HG02798 (cell line): ENCODE measurements around the gene ECM1.

ENCODE experiments used
- ATAC-seq: cut with Tn5 transposase; IDR thresholded peaks from one replicate; pipeline ENCODE4 v1.9.1; 2021; ENCODE audit warnings: mild to moderate bottlenecking; ENCODE audit not compliant: unreplicated experiment, poor library complexity

ECM1 gene

DNA sequence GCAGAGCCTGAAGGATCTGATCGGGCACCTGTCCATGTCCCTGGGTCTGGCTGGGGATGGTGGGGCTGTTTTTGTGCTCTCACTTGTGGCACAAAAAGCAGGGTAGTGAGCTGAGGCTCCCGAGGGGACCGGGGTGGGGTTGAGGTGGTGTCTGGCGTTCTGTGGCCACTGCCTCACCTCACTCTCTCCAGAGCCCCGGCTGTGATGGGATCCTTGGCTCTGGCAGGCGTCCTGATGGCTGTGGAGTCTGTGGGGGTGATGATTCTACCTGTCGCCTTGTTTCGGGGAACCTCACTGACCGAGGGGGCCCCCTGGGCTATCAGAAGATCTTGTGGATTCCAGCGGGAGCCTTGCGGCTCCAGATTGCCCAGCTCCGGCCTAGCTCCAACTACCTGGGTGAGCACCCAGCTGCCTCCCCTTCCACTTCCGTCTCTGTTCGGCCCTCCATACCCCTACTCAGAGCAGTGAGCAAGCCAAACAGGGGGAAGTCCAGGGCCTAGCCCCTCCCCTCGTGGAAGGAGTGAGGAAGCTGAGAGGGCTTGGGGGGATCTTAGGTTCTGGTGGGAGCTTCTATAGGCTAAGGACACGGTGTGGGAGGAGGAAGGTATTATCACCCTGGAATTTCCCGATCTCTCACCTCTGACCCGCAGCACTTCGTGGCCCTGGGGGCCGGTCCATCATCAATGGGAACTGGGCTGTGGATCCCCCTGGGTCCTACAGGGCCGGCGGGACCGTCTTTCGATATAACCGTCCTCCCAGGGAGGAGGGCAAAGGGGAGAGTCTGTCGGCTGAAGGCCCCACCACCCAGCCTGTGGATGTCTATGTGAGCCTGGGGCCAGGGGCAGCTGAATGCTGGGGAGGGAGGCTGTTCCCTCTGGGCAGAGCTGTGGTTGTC, 48.3 kb downstream of the ECM1 start:
- no peak for ATAC-seq

GRCh38 chr1:150557065-150557600, 49.2 kb downstream of the ECM1 start:
- no peak for ATAC-seq

- no peak for ATAC-seq
Observed at GRCh38 chr1:150557813-150558212, 49.9 kb downstream of the ECM1 start.

- ATAC-seq, result no peak
Observed at GRCh38 chr1:150558303-150558704, 50.4 kb downstream of the ECM1 start.

DNA sequence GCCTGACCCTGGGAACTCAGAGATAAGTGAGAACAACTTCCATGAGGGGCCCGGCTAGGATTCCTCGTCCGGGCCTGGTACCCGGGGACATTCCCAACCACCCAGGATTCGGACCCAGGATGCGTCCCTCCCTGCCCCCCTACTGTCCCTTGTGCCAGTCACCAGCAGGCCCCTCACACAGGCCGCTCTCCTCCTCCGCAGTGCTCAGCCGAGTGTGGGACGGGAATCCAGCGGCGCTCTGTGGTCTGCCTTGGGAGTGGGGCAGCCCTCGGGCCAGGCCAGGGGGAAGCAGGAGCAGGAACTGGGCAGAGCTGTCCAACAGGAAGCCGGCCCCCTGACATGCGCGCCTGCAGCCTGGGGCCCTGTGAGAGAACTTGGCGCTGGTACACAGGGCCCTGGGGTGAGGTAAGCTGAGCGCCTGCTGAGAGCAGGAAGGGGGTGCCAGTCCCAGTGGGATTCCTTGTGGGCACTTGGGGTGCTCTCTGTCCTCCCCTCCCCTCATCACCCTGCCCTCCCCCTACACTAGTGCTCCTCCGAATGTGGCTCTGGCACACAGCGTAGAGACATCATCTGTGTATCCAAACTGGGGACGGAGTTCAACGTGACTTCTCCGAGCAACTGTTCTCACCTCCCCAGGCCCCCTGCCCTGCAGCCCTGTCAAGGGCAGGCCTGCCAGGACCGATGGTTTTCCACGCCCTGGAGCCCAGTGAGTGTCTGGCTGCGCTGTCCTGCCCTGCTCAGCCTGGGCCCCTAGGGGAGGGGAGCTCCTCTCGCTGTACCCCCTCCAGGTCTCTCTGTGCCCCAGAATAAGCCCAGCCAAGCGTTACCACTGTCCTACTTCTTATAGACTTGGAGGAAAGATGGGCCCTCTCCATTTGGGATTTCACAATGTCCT, 51.1 kb downstream of the ECM1 start:
- ATAC-seq, result no peak

GRCh38 chr1:150559656-150560010, 51.7 kb downstream of the ECM1 start:
- no peak for ATAC-seq

DNA sequence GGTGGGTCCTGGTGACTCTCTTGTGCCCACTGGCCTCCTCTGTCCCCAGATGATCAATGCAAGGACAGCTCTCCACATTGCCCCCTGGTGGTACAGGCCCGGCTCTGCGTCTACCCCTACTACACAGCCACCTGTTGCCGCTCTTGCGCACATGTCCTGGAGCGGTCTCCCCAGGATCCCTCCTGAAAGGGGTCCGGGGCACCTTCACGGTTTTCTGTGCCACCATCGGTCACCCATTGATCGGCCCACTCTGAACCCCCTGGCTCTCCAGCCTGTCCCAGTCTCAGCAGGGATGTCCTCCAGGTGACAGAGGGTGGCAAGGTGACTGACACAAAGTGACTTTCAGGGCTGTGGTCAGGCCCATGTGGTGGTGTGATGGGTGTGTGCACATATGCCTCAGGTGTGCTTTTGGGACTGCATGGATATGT, 52.1 kb downstream of the ECM1 start:
- ATAC-seq, result no peak

DNA sequence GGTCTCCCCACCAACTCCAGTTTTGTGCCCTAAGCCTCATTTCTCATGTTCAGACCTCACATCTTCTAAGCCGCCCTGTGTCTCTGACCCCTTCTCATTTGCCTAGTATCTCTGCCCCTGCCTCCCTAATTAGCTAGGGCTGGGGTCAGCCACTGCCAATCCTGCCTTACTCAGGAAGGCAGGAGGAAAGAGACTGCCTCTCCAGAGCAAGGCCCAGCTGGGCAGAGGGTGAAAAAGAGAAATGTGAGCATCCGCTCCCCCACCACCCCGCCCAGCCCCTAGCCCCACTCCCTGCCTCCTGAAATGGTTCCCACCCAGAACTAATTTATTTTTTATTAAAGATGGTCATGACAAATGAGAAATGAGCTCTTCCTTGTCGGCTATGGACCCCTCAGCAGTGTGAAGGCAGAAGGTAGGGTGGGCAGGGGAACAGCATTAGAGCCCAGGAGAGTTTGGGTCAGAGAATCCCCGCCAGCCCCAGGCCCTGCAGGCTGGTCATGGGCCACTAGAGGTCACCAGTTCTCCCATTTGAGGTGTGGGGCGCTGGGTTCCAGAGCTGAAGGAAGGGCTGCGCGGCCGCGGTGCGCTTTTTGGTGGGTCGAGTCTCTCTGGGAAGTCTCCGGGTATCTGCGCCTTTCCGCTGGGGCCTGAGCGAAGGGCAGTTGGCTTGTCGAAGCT, 52.8 kb downstream of the ECM1 start:
- ATAC-seq, result peak; percentile 33

GRCh38 chr1:150561254-150561973, 53.5 kb downstream of the ECM1 start:
- ATAC-seq, result peak; percentile 26

DNA sequence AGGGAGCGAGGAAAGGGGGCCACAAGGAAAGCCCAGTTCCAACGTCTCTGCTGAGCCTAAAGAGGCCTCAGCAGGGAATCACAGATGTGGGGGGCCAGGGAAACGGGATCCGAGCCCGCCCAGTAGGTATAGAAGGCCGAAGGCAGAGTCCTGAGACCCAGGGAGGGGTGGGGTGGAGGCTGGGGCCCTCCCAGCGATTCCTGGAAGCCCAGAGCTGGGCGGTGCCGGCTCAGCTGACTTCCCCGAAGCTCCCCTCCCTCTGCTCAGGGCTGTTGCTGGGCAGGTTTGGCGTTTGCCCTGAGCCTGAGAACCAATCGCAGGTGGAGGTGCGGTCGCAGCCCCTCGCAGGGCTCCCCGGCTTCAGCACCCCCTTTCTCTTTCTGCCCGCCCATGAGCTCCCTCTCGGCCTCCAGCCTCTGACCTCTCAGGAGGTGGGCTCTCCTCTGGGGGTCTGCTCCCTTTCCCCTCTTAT, 54.1 kb downstream of the ECM1 start:
- peak; percentile 46 for ATAC-seq

GRCh38 chr1:150562446-150563339, 54.8 kb downstream of the ECM1 start:
- peak; percentile 47 for ATAC-seq
